Measurements from ENCODE around the gene KIT. TPM values are rescaled to one million over a fixed set of nuclear protein-coding genes. Genes with fewer than 3 reads are reported as not detected.
A peak's percentile ranks its signal among the peaks of the same experiment; 100 is the strongest.

KIT gene
- 14.5 and 18.7 TPM in 2 replicates for total RNA-seq
- long read RNA-seq, partial matches to known transcripts: 12 of 15 reads
- long read RNA-seq, other reads (novel, unspliced or antisense): 1 of 15 reads

- peaks cover 35% of the 10 kb centered on the region for H3K4me1 Mint-ChIP-seq
- H3K9me3 Mint-ChIP-seq: no peaks in the 10 kb centered on the region
- H3K4me3 Mint-ChIP-seq: peak within 1 kb of the TSS; percentile 94
- peaks cover 56% of the 10 kb centered on the region for H3K27me3 Mint-ChIP-seq (ENCODE audit: low read depth)
- no peak for TF ChIP-seq CTCF (conservative IDR thresholded peaks at IDR 0.05)
- peak; percentile 76 for DNase-seq (ENCODE audit: low read depth, low spot score)
- H3K27ac Mint-ChIP-seq (ENCODE audit: unreplicated experiment): peak within 1 kb of the TSS; percentile 20
- H3K36me3 Mint-ChIP-seq (ENCODE audit: low read depth): no peaks in the 10 kb centered on the region
Observed at GRCh38 chr4:54657551-54658251, at the start of gene KIT. Gene KIT (plus strand): TSS chr4:54657957. CDS start chr4:54658015, 58 bp downstream.

DNA sequence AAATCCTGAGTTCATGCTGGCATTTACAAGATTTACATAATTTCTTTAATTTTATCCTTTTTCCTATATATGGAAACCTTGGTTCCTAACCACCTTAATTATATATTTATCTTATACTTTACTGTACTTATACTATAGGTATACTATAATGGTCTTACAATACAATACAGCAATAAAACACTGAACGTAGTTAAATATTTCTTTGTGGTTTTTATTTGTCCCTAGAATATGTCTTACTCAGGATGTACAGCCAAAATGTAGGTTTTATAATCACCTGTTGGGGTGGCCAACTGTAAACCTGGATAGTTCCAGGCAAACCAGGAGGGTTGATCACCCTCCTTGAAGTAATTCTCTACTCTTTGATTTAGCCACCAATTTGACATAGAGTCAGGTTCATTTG, 48.4 kb upstream of the KIT start:
- TF ChIP-seq CTCF (conservative IDR thresholded peaks at IDR 0.05): no peak
- Mint-ChIP-seq H3K36me3 (ENCODE audit: low read depth) (no peaks in the 10 kb centered on the region), H3K9me3 (peaks cover 5% of the 10 kb centered on the region), H3K4me3 (no peak overlapping the region), H3K27me3 (ENCODE audit: low read depth) (no peaks in the 10 kb centered on the region), H3K4me1 (no peaks in the 10 kb centered on the region), H3K27ac (ENCODE audit: unreplicated experiment) (no peak overlapping the region)
- no peak for DNase-seq (ENCODE audit: low read depth, low spot score)

- no peak for TF ChIP-seq CTCF (conservative IDR thresholded peaks at IDR 0.05)
Observed at GRCh38 chr4:54614149-54614548, 43.6 kb upstream of the KIT start.

GRCh38 chr4:54620773-54621172, 37.0 kb upstream of the KIT start:
- Mint-ChIP-seq H3K36me3 (ENCODE audit: low read depth) (no peaks in the 10 kb centered on the region), H3K27ac (ENCODE audit: unreplicated experiment) (no peak overlapping the region), H3K4me3 (no peak overlapping the region), H3K4me1 (peaks cover 6% of the 10 kb centered on the region), H3K27me3 (ENCODE audit: low read depth) (no peaks in the 10 kb centered on the region), H3K9me3 (no peaks in the 10 kb centered on the region)
- no peak for DNase-seq (ENCODE audit: low read depth, low spot score)
- no peak for TF ChIP-seq CTCF (conservative IDR thresholded peaks at IDR 0.05)

More at GRCh38 chr4:54614149-54614548, 43.6 kb upstream of the KIT start:
- H3K27me3 Mint-ChIP-seq (ENCODE audit: low read depth): no peaks in the 10 kb centered on the region
- H3K36me3 Mint-ChIP-seq (ENCODE audit: low read depth): no peaks in the 10 kb centered on the region
- DNase-seq (ENCODE audit: low read depth, low spot score): no peak
- no peak overlapping the region for H3K27ac Mint-ChIP-seq (ENCODE audit: unreplicated experiment)
- H3K4me3 Mint-ChIP-seq: no peak overlapping the region
- H3K9me3 Mint-ChIP-seq: no peaks in the 10 kb centered on the region
- no peaks in the 10 kb centered on the region for H3K4me1 Mint-ChIP-seq

DNA sequence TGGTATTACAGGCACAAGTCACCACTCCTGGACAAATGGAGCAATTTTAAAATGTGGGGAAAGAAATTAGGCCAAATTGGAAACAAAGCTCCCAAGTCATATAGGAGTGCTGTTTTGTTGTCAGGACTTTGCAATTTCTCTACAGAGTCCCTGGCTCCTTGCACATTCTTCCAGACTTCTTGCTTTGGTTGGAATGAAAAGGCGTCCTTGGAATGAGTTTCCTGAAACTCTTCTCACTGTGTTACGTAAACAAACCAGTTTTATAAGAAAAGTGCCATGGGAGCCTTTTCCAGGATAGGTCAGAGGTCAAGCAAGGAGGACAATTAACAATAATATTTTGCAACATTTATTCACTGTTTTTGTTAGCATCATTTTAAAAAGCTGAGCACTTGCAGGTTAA, 32.4 kb upstream of the KIT start:
- no peaks in the 10 kb centered on the region for H3K27me3 Mint-ChIP-seq (ENCODE audit: low read depth)
- no peaks in the 10 kb centered on the region for H3K36me3 Mint-ChIP-seq (ENCODE audit: low read depth)
- no peak overlapping the region for H3K4me3 Mint-ChIP-seq
- peaks cover 8% of the 10 kb centered on the region for H3K4me1 Mint-ChIP-seq
- H3K9me3 Mint-ChIP-seq: no peaks in the 10 kb centered on the region
- DNase-seq (ENCODE audit: low read depth, low spot score): no peak
- no peak for TF ChIP-seq CTCF (conservative IDR thresholded peaks at IDR 0.05)
- no peak overlapping the region for H3K27ac Mint-ChIP-seq (ENCODE audit: unreplicated experiment)

Data from neural crest cell (in vitro differentiated cells).